ENCODE results near the gene CPPED1. TPM values are rescaled to one million over a fixed set of nuclear protein-coding genes. Genes with fewer than 3 reads are reported as not detected.
"Not testable (repeated sequence)": the region's sequence is repeated elsewhere in the genome, so short reads cannot be mapped to it uniquely, and the experiment has no call there.

Gene CPPED1
- polyA plus RNA-seq, 3 donors: 23.3 to 29.4 (median 25.7) TPM

DNA sequence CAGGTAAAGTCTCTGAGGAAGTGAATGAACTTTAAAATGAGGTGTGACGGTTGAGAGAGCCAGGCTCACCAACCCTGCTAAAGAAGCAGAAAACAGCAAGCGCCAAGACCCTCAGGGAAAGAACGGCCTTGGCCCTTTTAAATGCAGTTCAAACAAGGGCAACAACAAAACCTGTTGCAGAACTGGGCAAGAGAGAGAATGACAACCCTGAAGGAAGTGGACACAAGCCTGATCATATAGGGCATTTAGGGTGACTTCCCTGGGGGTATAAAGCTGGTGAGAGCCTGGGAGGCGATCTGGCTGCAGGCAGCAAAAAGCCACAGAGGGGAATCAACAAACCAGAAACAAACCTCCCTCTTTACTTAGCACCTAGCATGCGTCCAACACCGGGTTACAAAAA lies 1.0 kb downstream of the CPPED1 start:
- no peak for DNase-seq (ENCODE audit: low read depth in 3 of 3, low spot score in 2 of 3)

- DNase-seq (ENCODE audit: low read depth in 3 of 3, low spot score in 2 of 3): no peak
Observed at GRCh38 chr16:12802048-12802447, 1.6 kb downstream of the CPPED1 start.

GRCh38 chr16:12801511-12802042 lies 2.1 kb downstream of the CPPED1 start:
- peak in 1 of 3 donors; percentile 17 for DNase-seq (ENCODE audit: low read depth in 3 of 3, low spot score in 2 of 3)

DNA sequence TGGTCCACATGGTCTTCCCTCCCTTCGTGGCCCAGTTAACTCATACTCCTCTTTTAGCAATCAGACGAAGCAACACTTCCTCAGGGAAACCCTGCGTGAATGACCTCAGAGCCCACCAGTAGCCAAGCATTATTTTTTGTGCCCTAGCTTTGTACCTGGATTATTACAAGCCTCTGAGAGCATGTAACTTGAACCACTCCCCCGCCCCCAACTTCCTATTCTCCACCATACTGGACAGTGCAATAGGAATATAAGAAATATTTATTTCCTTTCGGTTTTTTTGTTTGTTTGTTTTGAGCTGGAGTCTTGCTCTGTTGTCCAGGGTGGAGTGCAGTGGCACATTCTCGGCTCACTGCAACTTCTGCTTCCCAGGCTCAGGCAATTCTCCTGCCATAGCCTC lies 2.9 kb downstream of the CPPED1 start:
- DNase-seq (ENCODE audit: low read depth in 3 of 3, low spot score in 2 of 3): no peak

DNA sequence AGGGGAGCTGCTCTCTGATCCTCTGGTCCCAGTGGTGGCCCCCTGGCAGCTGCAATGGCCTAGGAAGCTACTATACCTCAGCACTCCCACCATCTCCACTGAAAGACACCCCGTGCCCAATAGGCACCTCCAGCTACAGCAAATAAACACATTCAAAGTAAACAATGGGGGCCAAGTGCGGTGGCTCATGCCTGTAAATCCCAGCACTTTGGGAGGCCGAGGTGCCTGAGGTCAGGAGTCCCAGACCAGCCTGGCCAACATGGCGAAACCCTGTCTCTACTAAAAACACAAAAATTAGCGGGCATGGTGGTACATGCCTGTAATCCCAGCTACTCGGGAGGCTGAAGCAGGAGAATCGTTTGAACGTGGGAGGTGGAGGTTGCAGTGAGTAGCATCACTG lies 3.7 kb downstream of the CPPED1 start:
- DNase-seq (ENCODE audit: low read depth in 3 of 3, low spot score in 2 of 3): not testable (repeated sequence)

- DNase-seq (ENCODE audit: low read depth in 3 of 3, low spot score in 2 of 3): peak in 2 of 3 donors; percentile 7 to 12
Observed at GRCh38 chr16:12798846-12799245, 4.8 kb downstream of the CPPED1 start.

GRCh38 chr16:12798171-12798570 lies 5.5 kb downstream of the CPPED1 start:
- DNase-seq (ENCODE audit: low read depth in 3 of 3, low spot score in 2 of 3): no peak

- no peak for DNase-seq (ENCODE audit: low read depth in 3 of 3, low spot score in 2 of 3)
Observed at GRCh38 chr16:12796498-12796897, 7.2 kb downstream of the CPPED1 start.

- DNase-seq (ENCODE audit: low read depth in 3 of 3, low spot score in 2 of 3): no peak
Observed at GRCh38 chr16:12794486-12795387, 8.9 kb downstream of the CPPED1 start.

DNA sequence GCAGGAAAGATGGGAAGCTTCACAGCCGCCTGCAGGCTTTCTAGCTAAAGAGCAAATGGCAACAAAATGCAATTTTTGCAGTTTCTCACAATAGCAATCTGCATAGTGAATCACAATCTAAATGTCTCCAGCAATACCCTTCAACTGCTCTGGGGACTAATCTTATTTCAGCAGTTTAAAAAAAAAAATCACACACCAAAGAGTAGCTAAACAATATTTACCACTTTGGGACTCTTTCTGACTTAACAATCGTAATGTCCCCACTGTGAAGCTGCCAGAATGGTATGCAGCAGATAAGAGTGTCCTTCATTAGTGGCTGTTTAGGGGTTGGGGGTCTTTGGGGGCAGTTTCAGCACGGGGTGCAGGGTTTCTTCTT lies 9.8 kb downstream of the CPPED1 start:
- no peak for DNase-seq (ENCODE audit: low read depth in 3 of 3, low spot score in 2 of 3)

- no peak for DNase-seq (ENCODE audit: low read depth in 3 of 3, low spot score in 2 of 3)
Observed at GRCh38 chr16:12793120-12793864, 10.4 kb downstream of the CPPED1 start.

- not testable (repeated sequence) for DNase-seq (ENCODE audit: low read depth in 3 of 3, low spot score in 2 of 3)
Observed at GRCh38 chr16:12792528-12792927, 11.2 kb downstream of the CPPED1 start.

- no peak for DNase-seq (ENCODE audit: low read depth in 3 of 3, low spot score in 2 of 3)
Observed at GRCh38 chr16:12791340-12791739, 12.3 kb downstream of the CPPED1 start.

- DNase-seq (ENCODE audit: low read depth in 3 of 3, low spot score in 2 of 3): no peak
Observed at GRCh38 chr16:12788758-12789157, 14.9 kb downstream of the CPPED1 start.

- no peak for DNase-seq (ENCODE audit: low read depth in 3 of 3, low spot score in 2 of 3)
Observed at GRCh38 chr16:12786081-12786480, 17.6 kb downstream of the CPPED1 start.

- no peak for DNase-seq (ENCODE audit: low read depth in 3 of 3, low spot score in 2 of 3)
Observed at GRCh38 chr16:12784076-12784475, 19.6 kb downstream of the CPPED1 start.

DNA sequence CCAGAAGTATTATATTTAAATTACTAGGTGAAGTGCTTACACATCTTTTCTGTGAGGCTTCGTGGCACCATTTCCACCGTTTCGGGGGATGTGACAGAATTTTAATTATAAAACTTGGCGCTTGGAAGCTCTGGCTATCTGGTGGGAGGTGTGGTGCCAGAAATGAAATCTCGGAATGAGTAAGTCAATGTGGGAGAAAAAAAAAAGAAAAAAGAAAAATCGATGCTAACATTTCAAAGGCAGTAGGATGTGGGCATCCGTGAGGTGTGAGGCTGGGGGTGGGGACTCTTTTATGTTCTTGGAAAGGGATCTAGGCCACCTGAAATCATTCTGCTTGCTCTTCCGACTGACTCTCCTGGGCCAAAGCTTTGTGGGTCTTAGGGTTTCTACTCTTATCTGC lies 21.9 kb downstream of the CPPED1 start:
- DNase-seq (ENCODE audit: low read depth in 3 of 3, low spot score in 2 of 3): no peak

- DNase-seq (ENCODE audit: low read depth in 3 of 3, low spot score in 2 of 3): no peak
Observed at GRCh38 chr16:12780467-12780866, 23.2 kb downstream of the CPPED1 start.

DNA sequence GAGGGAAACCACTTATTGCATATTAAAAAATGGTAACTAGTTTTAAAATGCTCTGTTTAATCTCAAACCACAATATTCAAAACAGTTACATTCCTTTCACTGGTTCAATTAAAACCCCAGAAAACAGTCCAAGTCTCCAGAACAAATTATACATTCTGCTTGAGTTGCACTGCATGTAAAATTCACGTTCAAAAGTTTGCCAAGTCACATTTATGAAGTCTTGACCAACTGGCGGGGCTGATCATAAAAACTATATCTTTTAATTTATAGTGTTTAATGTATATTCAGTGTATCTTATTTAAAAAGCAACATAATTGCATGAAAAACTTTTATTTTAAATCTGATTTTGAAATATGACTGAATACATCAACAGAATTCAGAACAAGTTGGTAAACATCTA lies 25.0 kb downstream of the CPPED1 start:
- DNase-seq (ENCODE audit: low read depth in 3 of 3, low spot score in 2 of 3): no peak

GRCh38 chr16:12775656-12776236 lies 27.9 kb downstream of the CPPED1 start:
- no peak for DNase-seq (ENCODE audit: low read depth in 3 of 3, low spot score in 2 of 3)

GRCh38 chr16:12773221-12773620 lies 30.5 kb downstream of the CPPED1 start:
- DNase-seq (ENCODE audit: low read depth in 3 of 3, low spot score in 2 of 3): no peak

Measured in right renal cortex interstitium (tissue), 3 donors.